Stimulated activated CD8-positive, alpha-beta memory T cell treated with anti-CD3 and anti-CD28 coated beads, Interleukin-2, amount 100 ng/mL, for 1 hour (primary cell): ENCODE data around the gene LINS1.
"Not testable (repeated sequence)": the region's sequence is repeated elsewhere in the genome, so short reads cannot be mapped to it uniquely, and the experiment has no call there.

ENCODE experiments used
- DNase-seq, 2 donors: peaks; one replicate each; pipeline ENCODE4 v3.0.0-alpha.2; 2020; ENCODE audit warnings: low read depth in 2 of 2

The LINS1 gene

DNA sequence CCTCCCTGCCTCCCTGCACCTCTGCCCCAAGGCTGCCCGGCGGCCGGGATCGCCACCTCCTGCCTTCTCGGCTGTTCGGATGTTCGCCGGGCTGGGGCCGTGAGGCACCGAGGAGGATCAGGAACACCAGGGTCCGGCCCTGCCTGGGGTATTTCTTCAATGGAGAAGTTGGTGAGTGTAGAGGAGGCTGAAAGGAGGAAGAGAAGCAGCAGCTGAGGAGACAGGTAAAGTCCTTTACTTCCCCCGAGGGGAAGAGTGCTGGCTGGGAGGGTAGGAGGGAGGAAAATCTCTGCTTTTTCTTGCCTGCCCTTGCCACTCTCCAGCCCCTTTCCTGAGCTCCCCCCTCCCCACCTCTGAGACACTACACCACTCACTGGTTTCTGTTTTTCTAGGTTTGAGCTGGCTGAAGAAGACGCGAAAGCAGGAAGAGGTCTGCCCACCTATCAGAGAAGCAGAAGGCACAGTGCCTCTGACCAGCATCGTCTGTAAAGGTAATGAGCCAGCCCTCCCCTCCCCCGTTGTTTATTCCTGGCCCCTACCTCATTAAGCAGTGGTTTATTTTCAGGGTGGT lies 924 bp upstream of the LINS1 start:
- DNase-seq = no peak

DNA sequence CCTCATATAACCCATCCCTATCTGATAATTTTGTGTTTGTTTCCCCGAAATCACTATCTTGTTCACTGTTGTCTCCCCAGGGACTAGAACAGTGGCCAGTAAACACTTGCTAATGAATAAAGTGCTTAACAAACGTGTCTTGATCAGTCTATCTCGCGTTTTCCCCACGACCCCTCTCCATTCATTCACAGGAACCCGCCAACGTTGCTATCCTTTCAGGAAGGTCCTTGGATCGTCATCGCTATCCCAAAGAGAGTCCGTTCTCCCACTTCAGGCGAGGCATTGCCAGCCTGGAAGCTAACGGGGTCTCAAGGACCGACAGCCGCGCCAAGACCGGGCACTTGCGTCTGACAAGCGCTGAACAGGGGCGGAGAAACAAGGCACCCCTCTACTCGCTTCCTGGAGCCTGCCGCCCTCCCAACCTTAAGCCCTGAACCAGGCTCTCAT lies 344 bp downstream of the LINS1 start:
- no peak for DNase-seq

- no peak for DNase-seq
Observed at GRCh38 chr15:100601163-100601562, 821 bp downstream of the LINS1 start.

DNA sequence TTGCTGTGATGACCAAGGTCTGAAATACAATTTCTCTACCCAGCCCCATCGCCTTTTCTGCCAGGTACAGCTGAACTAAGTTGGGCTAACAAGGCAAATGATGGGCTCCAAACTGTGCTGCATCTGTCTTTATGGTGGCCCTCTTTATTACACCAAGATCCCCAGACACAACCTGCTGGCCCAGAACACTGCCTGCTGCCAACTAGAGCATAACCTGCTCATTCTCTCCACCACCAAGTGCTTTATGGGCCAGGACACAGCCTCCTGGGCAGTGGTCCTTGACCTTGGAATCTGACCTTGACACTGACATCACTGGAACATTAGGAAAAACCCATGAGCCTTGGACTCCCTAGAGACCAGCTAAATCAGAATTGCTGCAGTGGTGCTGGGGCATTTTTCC lies 3.3 kb downstream of the LINS1 start:
- DNase-seq = no peak

DNA sequence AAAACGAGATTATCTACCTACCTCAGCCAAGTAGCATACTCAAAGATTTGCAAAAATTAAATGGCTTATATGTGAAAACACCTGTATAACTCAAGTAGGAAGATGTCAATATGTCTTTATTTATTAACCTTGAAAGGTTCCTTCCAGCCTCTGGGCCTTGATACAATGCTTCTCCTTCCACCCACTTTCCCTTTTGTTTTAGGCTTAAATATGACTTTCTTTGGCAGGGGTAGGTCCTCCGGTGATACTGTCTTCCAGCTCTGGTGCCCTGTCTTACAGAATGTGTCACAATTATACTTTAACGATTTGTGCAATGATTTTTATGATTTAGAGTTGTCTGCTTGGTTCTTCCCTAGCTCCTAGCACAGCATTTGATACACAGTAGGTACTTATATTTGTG lies 4.1 kb downstream of the LINS1 start:
- DNase-seq = no peak

DNA sequence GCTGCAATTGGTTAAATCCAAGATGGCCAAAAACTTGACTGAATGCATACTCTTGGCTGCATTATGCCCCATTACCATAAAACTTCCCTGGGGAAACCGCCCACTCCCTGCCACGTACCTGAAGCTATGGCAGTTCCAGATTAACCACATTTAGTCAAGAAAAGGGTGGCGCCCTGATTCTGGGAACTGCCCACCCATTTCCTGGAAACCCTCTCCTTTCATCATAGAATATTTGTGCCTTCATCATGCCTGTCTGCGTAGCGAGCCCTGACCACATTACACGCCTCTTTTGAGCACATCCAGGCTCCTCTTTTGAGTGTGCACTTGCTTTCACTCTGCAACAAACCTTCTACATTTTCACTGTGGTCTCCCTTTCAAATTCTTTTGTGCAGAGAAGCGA lies 5.2 kb downstream of the LINS1 start:
- DNase-seq = peak; percentile 86 to 89

DNA sequence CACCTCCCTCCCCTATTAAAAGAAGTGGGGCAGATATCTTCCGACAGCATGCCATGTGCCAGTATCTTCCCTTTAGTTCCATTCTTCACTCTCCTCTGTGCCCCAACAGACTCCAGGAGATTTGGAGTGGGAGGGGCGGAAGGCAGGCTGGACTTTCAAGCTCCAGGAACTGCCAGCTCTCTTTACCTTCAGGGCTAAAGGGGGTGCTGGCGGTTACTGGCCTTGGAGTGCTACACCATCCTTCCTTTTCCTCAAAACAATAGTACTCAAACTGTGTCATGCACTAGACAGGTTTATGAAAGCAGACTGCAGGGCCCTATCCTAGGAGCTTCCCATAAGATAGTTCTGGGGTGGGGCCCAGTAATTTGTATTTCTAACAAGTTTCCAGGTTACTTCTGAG lies 6.0 kb downstream of the LINS1 start:
- DNase-seq = no peak

- no peak for DNase-seq
Observed at GRCh38 chr15:100593431-100593830, 8.6 kb downstream of the LINS1 start.

DNA sequence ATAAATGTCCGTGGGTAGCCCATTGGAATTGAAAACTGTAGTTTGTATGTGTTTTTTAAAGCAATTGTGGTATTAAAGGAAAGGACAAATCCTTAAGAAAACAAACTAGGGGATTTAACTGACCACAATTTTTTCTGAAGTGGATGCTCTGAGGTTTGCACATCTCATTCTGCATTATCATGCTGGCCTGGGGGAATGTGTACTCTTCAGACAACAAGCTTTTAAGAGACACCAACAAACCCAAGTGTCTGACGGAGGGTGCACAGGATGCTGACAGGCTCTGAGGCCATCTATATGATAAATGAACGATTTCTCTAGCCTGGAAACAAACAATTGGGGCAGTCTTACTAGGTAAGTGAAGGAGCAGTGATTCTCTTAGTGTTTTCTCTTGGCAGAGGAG lies 9.1 kb downstream of the LINS1 start:
- no peak for DNase-seq

DNA sequence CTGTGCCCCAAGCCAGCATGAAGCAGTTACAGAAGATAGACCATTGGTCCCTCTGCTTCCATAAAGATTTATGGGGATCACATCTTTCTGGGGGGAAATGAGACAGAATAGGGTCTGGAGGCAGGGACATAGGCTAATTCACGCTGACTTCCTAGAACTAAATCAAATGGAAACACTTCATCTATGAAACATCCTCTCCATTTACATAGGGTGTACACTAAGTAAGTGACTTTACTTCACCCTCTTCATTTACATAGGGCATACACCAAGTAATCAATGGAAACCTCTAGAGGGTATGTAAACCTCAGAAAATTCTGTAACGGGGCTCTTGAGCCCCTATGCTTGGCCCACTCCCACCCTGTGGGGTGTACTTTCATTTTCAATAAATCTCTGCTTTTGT lies 10.1 kb downstream of the LINS1 start:
- DNase-seq = no peak

DNA sequence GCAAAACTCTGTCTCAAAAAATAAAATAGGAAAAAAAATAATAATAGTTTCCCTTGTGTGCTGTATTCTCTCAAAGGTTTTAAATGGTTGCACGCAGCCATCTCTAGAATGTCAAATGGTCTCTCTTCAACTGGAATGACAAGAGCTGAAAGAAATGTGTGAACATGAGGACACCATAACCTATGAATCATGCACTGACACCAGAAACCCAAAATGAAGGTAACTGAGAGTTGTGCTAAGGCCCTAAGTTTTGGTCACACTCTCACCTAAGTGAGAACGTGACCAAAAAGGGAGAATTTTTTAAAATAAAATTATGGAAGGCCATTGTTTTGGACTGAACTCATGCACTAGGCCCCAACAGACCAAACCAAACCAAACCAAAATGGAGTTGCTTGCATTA lies 10.8 kb downstream of the LINS1 start:
- not testable (repeated sequence) for DNase-seq

- DNase-seq = no peak
Observed at GRCh38 chr15:100588638-100589242, 13.2 kb downstream of the LINS1 start.

DNA sequence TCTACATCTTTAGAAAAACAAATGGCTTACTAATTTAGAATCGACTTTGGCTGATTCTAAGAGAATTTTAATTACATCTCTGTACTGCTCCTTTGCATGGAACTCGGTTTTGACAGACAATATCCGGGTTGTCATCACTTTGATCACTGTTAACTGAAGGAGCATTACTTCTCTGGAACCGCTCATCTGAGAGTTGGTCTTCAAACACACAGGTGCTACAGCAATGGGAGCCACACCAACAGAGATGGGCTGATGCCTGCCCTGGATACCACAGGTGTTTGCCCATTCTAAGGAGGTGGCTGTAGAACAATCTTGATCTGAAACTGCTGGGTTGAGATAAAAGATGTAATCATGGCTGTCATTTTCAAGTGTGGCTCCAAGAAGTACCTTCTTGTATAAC lies 21.6 kb downstream of the LINS1 start:
- DNase-seq = no peak

DNA sequence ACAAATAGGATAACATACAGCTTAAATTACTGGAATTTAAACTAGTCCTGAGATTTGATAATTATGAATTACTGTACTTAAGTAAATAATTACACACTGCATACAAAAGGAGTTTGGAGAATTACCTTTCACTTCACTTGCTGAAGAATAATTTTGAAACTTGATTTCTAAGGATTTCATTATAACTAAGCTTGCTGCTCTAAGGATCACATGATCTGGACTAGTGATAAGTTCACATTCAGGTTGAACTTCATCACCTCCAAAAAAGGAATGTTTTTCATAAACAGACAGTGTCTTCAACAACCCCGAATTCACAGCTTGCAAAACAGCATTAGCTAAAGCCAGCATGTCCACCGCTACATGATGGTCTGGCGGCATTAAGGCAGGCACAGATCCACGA lies 28.5 kb downstream of the LINS1 start:
- DNase-seq = no peak

- DNase-seq = no peak
Observed at GRCh38 chr15:100572362-100572983, 29.5 kb downstream of the LINS1 start.

DNA sequence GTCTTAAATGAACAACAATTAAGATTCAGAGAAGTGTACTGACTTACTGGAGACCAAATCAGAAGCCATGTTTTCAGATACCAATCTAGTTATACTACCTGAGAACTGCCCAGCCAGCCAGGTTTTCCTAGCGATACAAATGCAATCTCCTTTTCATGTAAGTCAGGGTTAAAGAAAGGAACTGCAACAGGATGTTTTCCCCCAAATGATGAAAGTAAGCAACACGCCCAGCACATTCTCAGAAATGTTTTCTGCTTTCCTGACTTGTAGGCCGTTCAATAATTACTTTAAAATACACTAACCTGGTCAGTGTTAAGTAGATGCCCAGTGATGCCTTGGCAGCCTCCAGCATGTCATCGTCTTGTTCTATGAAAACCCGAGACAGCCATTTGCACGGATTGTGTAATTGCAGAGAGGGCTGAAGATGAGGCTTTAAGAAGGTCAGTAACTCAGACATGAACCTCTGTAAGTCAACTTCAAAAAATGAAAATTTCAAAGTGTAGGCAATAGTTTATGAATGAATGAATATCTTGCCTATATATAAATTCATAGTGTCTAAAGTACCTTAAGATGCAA lies 30.3 kb downstream of the LINS1 start:
- DNase-seq = no peak

- DNase-seq = no peak
Observed at GRCh38 chr15:100570735-100571313, 31.2 kb downstream of the LINS1 start.

- DNase-seq = no peak
Observed at GRCh38 chr15:100570275-100570674, 31.7 kb downstream of the LINS1 start.

GRCh38 chr15:100569391-100569790 lies 32.6 kb downstream of the LINS1 start:
- no peak for DNase-seq

DNA sequence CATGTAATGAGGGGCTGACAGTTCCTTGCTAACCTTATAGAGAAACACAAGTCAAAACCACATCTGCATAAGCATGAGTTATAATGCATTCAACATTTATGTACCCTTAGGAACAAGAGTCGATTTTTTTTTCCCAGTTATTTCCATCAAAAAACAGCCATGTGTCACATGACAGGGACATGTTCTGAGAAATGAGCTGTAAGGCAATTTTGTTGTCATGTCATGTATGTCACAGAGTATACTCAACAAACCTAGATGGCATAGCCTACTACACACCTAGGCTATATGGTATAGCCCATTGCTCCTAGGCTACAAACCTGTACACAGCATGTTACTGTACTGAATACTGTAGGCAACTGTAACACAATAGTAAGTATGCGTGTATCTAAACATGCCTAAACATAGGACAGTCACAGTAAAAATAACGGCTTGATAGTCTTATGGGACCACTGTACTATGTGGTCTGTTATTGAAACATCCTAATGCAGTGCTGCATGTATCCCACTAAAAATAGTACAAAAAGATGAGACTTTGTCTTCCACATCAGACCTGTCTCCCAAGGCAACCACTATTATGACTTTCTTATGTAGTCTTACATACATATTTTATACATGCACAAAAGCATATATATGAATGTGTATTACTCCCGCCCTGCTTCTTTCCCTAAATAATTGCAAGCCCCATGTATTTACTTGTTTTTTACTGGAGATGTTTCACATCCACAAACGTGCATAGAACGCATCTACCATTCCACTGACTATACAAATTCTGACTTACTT lies 34.9 kb downstream of the LINS1 start:
- no peak for DNase-seq

DNA sequence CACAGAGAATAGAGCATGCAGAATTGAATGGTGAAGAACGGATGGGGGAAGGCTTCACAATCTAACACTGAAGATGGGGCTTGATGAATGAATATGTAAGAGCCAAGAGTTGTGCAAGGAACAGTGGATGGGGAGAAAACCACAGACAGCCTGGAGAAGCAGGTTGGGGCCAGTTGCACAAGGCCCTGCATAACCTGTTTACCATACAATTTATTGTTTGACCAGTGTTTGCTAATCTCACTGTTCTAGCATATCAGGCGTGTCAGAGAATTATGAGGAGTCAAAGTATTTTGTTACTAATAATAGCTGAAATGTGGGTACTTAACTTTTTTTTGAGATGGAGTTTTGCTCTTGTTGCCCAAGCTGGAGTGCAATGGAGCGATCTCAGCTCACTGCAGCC lies 36.4 kb downstream of the LINS1 start:
- DNase-seq = no peak

- no peak for DNase-seq
Observed at GRCh38 chr15:100560323-100560722, 41.7 kb downstream of the LINS1 start.
